GM12874 (cell line): ENCODE results near the gene ELFN2.

Source experiments
- TF ChIP-seq, protein P1 (sequence below): IDR thresholded peaks from 2 replicates; pipeline ENCODE4 v1.5.1; 2011; ENCODE audit warnings: low read depth, mild to moderate bottlenecking, control low read depth, low read length, moderate library complexity; ENCODE audit not compliant: insufficient read depth

The ELFN2 gene

DNA sequence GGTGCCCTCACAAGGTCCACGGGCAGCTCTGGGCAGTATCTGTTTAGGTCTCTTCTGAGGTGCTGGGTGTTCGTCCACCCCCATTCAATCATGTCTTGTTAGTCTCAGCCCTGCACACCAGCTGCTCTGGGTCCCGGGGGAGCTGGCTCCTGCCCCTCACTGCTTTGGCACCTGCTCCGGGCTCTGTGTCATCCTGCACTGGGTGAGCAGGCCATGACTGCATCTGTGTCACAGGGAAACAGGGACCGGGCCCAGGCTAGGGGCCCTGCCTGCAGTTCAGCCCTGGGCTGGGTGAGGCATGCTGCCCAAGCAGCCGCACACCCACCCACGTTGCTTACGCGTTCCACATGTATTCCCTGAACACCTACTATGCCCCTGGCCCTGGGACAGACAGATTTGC, 43.9 kb downstream of the ELFN2 start:
- TF ChIP-seq, protein P1, sequence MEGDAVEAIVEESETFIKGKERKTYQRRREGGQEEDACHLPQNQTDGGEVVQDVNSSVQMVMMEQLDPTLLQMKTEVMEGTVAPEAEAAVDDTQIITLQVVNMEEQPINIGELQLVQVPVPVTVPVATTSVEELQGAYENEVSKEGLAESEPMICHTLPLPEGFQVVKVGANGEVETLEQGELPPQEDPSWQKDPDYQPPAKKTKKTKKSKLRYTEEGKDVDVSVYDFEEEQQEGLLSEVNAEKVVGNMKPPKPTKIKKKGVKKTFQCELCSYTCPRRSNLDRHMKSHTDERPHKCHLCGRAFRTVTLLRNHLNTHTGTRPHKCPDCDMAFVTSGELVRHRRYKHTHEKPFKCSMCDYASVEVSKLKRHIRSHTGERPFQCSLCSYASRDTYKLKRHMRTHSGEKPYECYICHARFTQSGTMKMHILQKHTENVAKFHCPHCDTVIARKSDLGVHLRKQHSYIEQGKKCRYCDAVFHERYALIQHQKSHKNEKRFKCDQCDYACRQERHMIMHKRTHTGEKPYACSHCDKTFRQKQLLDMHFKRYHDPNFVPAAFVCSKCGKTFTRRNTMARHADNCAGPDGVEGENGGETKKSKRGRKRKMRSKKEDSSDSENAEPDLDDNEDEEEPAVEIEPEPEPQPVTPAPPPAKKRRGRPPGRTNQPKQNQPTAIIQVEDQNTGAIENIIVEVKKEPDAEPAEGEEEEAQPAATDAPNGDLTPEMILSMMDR, result no peak

DNA sequence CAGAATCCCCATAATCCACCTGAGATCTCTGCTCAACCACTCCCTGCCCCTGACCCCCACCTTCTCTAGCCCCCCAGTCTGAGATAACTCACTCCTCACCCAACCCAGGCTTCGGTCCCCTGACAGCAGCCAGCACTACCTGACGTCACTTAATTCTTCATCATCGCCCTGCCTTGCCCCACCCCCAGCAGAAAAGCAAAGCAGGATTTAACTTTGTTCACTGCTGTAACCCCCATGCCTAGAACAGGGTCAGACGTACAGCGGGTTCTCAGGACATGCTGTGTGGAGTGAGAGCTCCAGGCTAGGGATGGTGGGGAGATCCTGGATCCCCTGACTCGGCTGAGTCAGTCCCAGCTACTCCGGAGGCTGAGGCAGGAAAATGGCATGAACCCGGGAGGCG, 45.8 kb downstream of the ELFN2 start:
- TF ChIP-seq, protein P1, result no peak

DNA sequence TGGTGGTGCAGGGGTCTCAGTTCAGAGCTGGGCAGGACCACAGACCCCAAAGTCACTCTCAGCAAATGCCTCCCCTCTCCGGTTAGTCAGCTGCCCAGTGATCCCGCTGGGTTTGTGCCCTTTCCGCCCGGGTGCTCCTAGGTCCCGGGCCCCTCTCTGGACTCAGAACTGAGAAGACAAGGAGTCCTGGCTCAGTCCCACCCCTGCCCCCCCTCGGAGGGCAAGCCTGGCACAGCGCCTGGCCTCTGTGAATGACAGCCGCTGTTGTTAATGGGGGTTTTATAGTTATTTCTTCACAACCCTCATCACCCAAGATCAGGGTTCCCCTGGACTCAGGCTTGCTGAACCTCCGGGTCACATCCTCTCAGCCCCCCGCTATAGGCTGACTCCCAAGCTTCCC, 47.6 kb downstream of the ELFN2 start:
- TF ChIP-seq, protein P1, result no peak

DNA sequence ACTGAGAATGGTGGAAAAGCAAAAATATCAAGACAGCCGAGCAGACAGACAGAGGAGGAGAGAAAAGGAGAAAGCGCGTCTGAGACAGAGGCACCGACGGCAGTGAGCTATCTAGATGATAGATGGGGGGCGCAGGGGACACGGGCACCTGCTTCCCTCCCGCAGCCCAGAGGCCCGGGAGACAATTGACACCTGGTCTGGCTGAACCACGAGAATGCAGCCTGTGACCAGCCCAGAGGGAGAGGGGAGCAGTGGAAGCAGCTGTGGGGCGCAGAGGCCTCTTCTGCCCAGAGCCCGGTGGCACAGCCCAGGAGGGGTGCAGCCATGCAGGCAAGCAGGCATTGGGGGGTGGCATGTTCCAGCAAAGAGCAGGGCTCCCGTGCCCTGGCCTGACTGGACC, 48.2 kb downstream of the ELFN2 start:
- TF ChIP-seq, protein P1, result no peak

DNA sequence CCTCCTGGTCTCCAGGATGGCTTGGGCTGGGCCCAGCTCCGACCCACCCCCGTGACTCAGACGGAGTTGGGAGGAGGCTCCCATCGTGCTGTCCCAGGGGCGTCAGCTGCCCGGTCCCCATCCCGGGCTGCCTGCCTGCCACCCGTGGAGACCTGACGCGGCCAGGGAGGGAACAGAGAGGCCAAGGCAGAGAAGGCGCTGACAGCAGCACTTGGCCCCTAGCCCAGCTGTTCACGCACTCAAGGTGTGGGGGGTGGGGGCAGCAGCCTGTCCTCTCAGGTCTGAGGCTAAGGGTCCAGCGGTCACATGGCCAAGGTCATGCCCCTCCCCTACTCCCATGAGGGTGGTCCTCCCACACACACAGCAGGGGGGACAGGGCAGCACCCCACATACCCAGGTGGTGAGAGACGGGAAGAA, 48.6 kb downstream of the ELFN2 start:
- TF ChIP-seq, protein P1, result no peak

DNA sequence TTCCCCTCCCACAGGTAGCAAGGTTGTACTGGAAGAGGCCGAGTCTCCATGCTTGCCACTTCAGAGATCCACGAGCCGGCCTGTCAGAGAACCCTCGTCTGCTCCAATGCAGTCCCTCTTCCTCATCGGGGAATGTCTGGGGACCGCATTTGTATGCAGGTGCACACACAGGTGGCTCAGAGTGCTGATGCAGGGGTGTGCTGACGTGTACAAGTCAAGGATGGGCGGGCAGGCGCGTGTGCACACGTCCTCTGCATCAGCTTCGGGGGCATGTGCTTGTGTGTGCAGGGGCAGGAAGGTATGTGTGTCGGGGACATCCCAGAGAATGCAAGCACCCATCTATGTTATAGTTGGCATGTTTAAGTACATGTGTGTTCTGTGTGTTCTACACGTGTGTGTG, 49.4 kb downstream of the ELFN2 start:
- TF ChIP-seq, protein P1, result no peak

DNA sequence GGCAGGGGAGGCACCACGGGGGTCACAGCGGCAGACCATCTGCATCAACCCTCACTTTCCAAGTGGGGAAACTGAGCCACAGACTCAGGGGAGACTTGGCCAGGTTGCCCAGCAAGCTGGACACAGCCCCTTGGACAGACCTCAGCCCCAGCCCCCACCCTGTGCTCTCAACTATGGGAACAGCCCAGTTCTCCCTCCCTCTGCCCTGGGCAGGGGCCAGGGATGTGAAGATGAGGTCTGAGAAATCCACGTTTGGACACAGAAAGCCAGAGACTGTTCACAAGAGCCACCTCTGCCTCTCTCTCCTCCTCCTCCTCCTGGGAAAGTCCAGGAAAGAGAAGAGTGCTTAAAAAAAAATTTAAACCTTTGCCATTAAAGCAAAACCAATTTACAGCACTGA, 50.1 kb downstream of the ELFN2 start:
- TF ChIP-seq, protein P1, result no peak

DNA sequence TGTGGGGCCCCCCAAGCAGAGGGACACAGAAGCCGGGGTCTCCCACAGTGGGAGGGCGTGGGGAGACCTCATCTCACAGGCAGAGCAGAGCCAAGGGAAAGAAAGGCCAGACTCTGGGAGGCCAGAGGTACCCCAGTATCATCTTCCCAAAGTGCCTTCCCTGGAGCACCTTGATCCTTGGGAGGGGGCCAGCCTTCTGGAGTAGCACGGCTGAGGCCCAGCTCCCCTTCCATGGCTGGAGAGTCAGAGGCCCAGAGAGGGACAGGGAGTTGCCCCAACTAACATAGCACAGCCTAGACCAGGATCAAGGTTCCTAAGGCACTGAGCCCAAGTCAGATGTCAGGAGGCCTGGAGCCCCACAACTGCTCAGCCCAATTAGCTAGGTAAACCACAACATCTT, 50.6 kb downstream of the ELFN2 start:
- TF ChIP-seq, protein P1, result no peak
